Stimulated activated CD8-positive, alpha-beta memory T cell treated with anti-CD3 and anti-CD28 coated beads, Interleukin-4, amount 100 ng/mL, for 4 hours (primary cell): Measurements from ENCODE around the gene SLC17A9.

Source experiments
- DNase-seq, 2 donors: peaks; one replicate each; pipeline ENCODE4 v3.0.0-alpha.2; 2020; ENCODE audit warnings: low read depth in 2 of 2, low spot score in 1 of 2

SLC17A9 gene

DNA sequence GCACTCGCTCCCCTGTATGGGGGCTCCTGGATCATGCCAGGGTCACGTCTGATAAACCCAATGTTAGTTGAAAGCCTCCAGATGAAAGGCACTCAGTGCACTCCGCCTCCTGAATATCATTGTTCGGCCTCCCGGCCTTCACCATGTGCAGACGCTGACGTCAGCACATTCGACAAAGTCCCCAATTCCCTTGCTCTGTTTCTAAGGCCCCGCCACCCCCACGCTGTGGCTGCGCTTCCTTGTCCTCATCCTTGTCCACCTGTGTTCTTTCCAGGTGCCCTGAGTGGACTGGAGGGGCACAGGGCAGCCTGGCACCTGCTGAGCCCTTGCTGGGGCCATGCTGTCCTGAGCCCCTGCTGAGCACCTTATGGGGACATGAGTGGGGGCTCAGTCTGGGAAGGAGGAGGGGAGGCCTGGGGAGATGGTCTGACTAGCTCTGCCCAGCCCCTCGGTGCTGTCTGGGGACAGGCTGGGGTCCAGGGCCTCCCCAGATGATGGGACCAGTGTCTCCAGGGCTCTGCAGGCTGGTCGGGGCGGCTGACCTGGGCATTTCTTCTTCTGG lies 64.1 kb downstream of the SLC17A9 start:
- no peak for DNase-seq

- no peak for DNase-seq
Observed at GRCh38 chr20:63017076-63017825, 64.7 kb downstream of the SLC17A9 start.

- no peak for DNase-seq
Observed at GRCh38 chr20:63017826-63018411, 65.4 kb downstream of the SLC17A9 start.
